DMS 273 (cell line): Measurements from ENCODE around the gene PACRGL.
"Not testable (repeated sequence)": the region's sequence is repeated elsewhere in the genome, so short reads cannot be mapped to it uniquely, and the experiment has no call there.

Experiments
- DNase-seq: peaks from one replicate; lab custom pipeline; 2025; ENCODE audit not compliant: unreplicated experiment; lab: John Stamatoyannopoulos, UW

The PACRGL gene

GRCh38 chr4:20723019-20723418, 22.8 kb downstream of the PACRGL start:
- DNase-seq: no peak

GRCh38 chr4:20723463-20723862, 23.2 kb downstream of the PACRGL start:
- DNase-seq: no peak

GRCh38 chr4:20724915-20725314, 24.7 kb downstream of the PACRGL start:
- DNase-seq: no peak

GRCh38 chr4:20735931-20736330, 35.7 kb downstream of the PACRGL start:
- DNase-seq: no peak

GRCh38 chr4:20746000-20746399, 45.7 kb downstream of the PACRGL start:
- not testable (repeated sequence) for DNase-seq

GRCh38 chr4:20752641-20753040, 52.4 kb downstream of the PACRGL start:
- DNase-seq: no peak

GRCh38 chr4:20754036-20754435, 53.8 kb downstream of the PACRGL start:
- no peak for DNase-seq

GRCh38 chr4:20760053-20760452, 59.8 kb downstream of the PACRGL start:
- DNase-seq: no peak

- no peak for DNase-seq
Observed at GRCh38 chr4:20761382-20761781, 61.1 kb downstream of the PACRGL start.

GRCh38 chr4:20761826-20762225, 61.6 kb downstream of the PACRGL start:
- no peak for DNase-seq

- DNase-seq: no peak
Observed at GRCh38 chr4:20764366-20764992, 64.2 kb downstream of the PACRGL start.

- DNase-seq: peak; percentile 69
Observed at GRCh38 chr4:20773144-20773997, 73.1 kb downstream of the PACRGL start.

GRCh38 chr4:20778896-20779295, 78.6 kb downstream of the PACRGL start:
- DNase-seq: no peak

GRCh38 chr4:20783134-20783533, 82.9 kb downstream of the PACRGL start:
- not testable (repeated sequence) for DNase-seq

- DNase-seq: no peak
Observed at GRCh38 chr4:20787940-20788665, 87.8 kb downstream of the PACRGL start.
